H54 (cell line): ENCODE measurements around the gene EEFSEC.

Experiments used
- DNase-seq: peaks from one replicate; pipeline ENCODE4 v3.0.0; 2011; ENCODE audit warnings: low spot score, mixed read lengths; ENCODE audit not compliant: insufficient read length
- FAIRE-seq: peaks from 3 replicates; lab custom pipeline; 2011; peaks lifted over from hg19 to GRCh38; lab: Jason Lieb, UNC
- POLR2A ChIP-seq: IDR thresholded peaks from 2 replicates; pipeline ENCODE4 v1.6.1; 2011; ENCODE audit warnings: low read depth, mild to moderate bottlenecking, low read length

EEFSEC gene

GRCh38 chr3:128201158-128201755, 48.0 kb downstream of the EEFSEC start:
- DNase-seq (no peak), FAIRE-seq (no peak)
- TF ChIP-seq POLR2A: no peak

GRCh38 chr3:128203169-128203568, 49.9 kb downstream of the EEFSEC start:
- no peak for TF ChIP-seq POLR2A
- FAIRE-seq (no peak), DNase-seq (no peak)

DNA sequence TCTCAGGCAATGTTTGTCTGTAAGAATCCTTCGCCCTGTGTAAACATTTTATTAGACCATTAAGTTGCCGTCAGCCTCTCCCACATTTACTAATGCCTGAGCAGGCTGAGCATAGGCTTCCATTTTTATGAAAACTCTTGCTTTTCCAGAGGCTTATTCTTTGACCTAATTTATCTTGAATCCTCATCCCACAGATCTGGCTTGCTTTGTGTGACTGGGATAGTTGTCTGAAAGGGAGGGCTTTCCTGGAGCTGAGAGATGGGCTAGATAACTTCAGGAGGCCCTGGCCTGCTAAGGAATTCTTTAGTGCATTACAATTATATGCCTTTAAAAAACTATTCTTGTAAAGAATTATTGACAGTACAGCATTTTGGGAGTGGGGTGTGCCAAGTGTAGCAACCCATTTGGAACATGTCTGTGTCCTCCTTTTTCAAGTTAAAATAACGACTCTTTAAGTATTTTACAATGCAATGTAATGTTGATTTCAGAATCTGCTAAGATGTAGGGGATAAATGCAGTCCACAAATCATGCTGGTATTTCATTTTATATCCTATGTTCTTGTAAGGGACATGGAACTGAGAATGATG, 52.4 kb downstream of the EEFSEC start:
- TF ChIP-seq POLR2A: no peak
- FAIRE-seq: no peak

GRCh38 chr3:128207951-128208350, 54.7 kb downstream of the EEFSEC start:
- FAIRE-seq: no peak
- no peak for DNase-seq
- TF ChIP-seq POLR2A: no peak

More for the DNA sequence above, 52.4 kb downstream of the EEFSEC start:
- no peak for DNase-seq

GRCh38 chr3:128210711-128211110, 57.4 kb downstream of the EEFSEC start:
- no peak for FAIRE-seq
- DNase-seq: no peak
- no peak for TF ChIP-seq POLR2A

DNA sequence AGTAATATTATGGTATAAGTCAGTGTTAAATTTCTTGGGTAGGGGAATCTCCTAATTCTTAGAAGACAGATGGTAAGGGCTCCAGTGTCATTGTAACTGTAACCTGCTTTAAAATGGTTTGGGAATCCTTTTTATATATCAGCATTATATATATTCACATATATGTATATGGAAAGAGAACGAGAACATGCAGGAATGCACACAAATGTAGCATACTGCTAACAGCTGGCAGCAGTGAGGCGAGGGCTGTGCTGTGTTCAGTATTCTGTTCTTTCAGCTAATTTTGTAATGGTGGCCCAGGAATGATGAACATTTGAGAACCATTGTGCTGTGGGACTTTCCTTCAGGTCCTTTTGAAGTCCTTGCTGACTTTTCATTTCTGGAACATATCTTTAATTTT, 60.8 kb downstream of the EEFSEC start:
- DNase-seq (no peak), FAIRE-seq (no peak)
- no peak for TF ChIP-seq POLR2A

GRCh38 chr3:128215290-128215689, 62.0 kb downstream of the EEFSEC start:
- no peak for FAIRE-seq
- no peak for DNase-seq
- no peak for TF ChIP-seq POLR2A

DNA sequence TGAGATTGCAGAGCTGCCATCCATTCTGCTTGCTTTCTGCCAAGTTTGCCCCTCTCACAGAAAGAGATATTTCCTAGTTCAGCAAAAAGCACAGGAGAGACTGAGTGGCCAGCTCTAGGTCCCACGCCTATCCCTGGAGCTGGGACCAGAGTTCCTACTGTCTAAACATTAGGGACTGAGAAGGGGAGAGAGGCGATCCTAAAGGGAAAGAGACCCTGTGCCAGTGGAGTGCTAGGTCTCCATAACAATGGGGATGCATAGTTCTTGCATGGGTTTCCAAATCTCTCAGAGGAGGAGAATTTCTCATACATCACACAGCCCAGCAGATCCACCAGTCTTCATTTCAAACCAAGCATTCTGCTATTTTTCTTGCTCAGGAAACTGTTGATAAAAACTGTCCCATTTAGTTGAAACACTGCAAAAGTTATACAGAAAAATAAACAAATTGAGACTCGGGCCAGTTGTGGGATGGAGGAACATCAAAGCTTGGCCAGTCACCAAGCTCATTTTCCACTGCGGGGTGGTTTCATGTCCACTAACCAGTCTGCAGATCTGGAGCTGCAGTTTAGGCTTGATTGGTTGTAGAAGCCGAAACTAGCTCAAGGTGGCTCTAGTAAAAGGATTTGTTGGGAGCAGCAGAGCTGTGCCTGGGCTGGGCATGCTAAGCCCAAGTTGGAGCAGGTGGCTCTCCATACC, 62.7 kb downstream of the EEFSEC start:
- TF ChIP-seq POLR2A: no peak
- FAIRE-seq: no peak
- no peak for DNase-seq

GRCh38 chr3:128217702-128218547, 64.6 kb downstream of the EEFSEC start:
- DNase-seq: no peak
- TF ChIP-seq POLR2A: no peak
- FAIRE-seq: no peak

DNA sequence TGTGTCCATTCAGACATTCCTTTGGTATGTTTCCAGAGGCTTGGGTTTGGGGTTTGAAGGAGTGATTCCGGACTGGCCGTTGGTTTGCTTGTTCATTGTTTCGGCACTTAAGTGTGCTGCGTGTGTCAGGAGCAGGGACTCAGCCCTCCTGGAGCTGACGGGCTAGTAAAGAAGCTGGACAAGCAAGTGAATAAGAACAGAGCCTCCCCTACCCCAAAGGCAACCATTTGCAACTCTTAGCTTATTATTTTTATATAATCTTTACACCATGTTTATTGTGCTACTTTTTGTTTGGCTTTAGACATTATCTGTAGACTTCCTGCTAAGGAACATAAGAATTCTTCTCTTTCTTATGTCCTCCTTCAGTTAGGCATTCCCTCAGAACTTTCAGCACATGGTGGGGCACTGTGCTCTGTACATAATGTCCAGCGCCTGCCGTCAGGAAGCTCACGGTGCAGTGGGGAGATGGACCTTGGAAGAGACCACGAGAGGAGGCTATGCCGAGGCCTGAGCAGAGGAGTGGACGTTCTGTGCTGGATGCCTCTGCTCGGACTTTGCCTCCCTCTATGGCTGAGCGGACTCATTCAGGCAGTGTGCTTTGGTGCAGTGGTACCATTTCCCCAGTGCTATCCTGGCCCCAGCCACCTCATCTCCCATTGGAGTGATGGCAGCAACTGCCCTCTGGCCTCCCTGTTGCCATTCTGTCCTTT, 65.4 kb downstream of the EEFSEC start:
- DNase-seq (no peak), FAIRE-seq (no peak)
- no peak for TF ChIP-seq POLR2A

DNA sequence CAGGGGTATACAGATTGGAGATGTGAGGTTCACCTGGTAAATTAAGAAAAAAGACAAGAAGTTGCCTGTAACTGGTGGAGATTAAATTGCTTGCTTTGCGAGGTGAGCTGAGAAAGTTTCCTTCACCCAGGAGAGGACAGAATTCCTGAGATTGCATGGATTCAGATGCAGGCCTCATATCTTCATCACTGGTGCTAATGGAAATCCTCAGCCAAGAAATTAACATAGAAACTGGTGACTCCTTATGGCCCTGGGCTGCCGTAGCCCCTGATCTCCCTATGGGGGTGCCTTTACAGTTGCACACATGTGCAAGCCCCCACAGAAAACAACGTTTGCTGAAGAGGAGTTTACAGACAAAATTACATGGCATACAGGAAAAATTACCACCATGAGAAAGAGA, 68.0 kb downstream of the EEFSEC start:
- TF ChIP-seq POLR2A: no peak
- no peak for DNase-seq
- FAIRE-seq: no peak

GRCh38 chr3:128222796-128223385, 69.6 kb downstream of the EEFSEC start:
- FAIRE-seq (no peak), DNase-seq (no peak)

GRCh38 chr3:128226186-128226725, 73.0 kb downstream of the EEFSEC start:
- DNase-seq (no peak), FAIRE-seq (no peak)
- no peak for TF ChIP-seq POLR2A

More at GRCh38 chr3:128222796-128223385, 69.6 kb downstream of the EEFSEC start:
- TF ChIP-seq POLR2A: no peak
